GM19238 (cell line): ENCODE data around the gene S100A13.
A peak's percentile ranks its signal among the peaks of the same experiment; 100 is the strongest.

Experiments
- DNase-seq: peaks from one replicate; pipeline ENCODE4 v3.0.0; 2011; ENCODE audit warnings: low spot score; ENCODE audit not compliant: insufficient read length

The S100A13 gene

GRCh38 chr1:153572569-153573015, 54.7 kb downstream of the S100A13 start:
- DNase-seq, result peak; percentile 63

- no peak for DNase-seq
Measured at GRCh38 chr1:153571706-153572105, 55.6 kb downstream of the S100A13 start.

- no peak for DNase-seq
Measured at GRCh38 chr1:153570874-153571273, 56.4 kb downstream of the S100A13 start.

- no peak for DNase-seq
Measured at GRCh38 chr1:153569465-153569864, 57.8 kb downstream of the S100A13 start.
